ENCODE data around the gene FAN1. TPM values are rescaled to one million over a fixed set of nuclear protein-coding genes. Genes with fewer than 3 reads are reported as not detected.
A peak's percentile ranks its signal among the peaks of the same experiment; 100 is the strongest.

FAN1 gene
- total and polyA plus RNA-seq, 2 of the 13 experiments (the other 11 are each of a cell fraction or from before 2014, with no cell fraction given): 10.8 to 20.1 TPM

- TF ChIP-seq ZHX2 (IDR thresholded peaks at IDR 0.05; ENCODE audit: low read depth) (no peak), ZHX2 (CRISPR knock-in tag; IDR thresholded peaks at IDR 0.05; ENCODE audit: borderline replicate concordance) (peak; percentile 79; the same call in 1 of the 2 replicates), MAFG (CRISPR knock-in tag; IDR thresholded peaks at IDR 0.05) (no peak), GLI4 (CRISPR knock-in tag; IDR thresholded peaks at IDR 0.05; ENCODE audit: borderline replicate concordance) (no peak), MXI1 (IDR thresholded peaks at IDR 0.05; ENCODE audit: borderline replicate concordance, low read depth, low read length) (peak; percentile 50; the same call in 1 of the 3 replicates), SIX4 (CRISPR knock-in tag; IDR thresholded peaks at IDR 0.05) (no peak), ZFP90 (CRISPR knock-in tag; IDR thresholded peaks at IDR 0.05; ENCODE audit: borderline replicate concordance) (0 out of 2 replicates have a peak, but pooled peaks have one; percentile 32), ZNF142 (CRISPR knock-in tag; IDR thresholded peaks at IDR 0.05) (peak; percentile 96), ADNP (CRISPR knock-in tag; IDR thresholded peaks at IDR 0.05) (no peak), E2F1 (CRISPR knock-in tag; IDR thresholded peaks at IDR 0.05) (0 out of 2 replicates have a peak, but pooled peaks have one; percentile 24), ZSCAN25 (CRISPR knock-in tag; IDR thresholded peaks at IDR 0.05) (no peak; the same call in 1 of the 2 replicates), YEATS4 (CRISPR knock-in tag; IDR thresholded peaks at IDR 0.05; ENCODE audit: borderline replicate concordance) (peak; percentile 90), NR2C2 (CRISPR knock-in tag; IDR thresholded peaks at IDR 0.05; ENCODE audit: borderline replicate concordance) (peak; percentile 67), SKI (IDR thresholded peaks at IDR 0.05; ENCODE audit: partially characterized antibody) (peak; percentile 82)
These were observed 87.8 kb downstream of the FAN1 start, which contains the start of gene MTMR10 (continued) for GRCh38 chr15:30991255-30992235.
